Neutrophil (primary cell): ENCODE measurements around the gene XK.

ENCODE experiments used
- H3K27ac ChIP-seq: fragments of 200-600 bp; sonication (generic); 2 replicates; pipeline ENCODE4 v1.5.1; 2016; ENCODE audit warnings: mild to moderate bottlenecking, moderate library complexity
- H3K27me3 ChIP-seq: fragments of 200-600 bp; sonication (generic); 2 replicates; pipeline ENCODE4 v1.6.0; 2016; ENCODE audit warnings: mild to moderate bottlenecking
- H3K36me3 ChIP-seq: fragments of 200-600 bp; sonication (generic); 2 replicates; pipeline ENCODE4 v1.5.1; 2017
- H3K4me1 ChIP-seq, 2 experiments: fragments of 200-600 bp in 1 of 2; sonication (generic) in 1 of 2; 1 replicate in 1 of 2; 2 replicates in 1 of 2; pipeline versions ENCODE4 v1.5.1 to v1.6.1; 2013 to 2016; ENCODE audit warnings: low read depth in 1 of 2, low read length in 1 of 2, mild to moderate bottlenecking in 1 of 2, moderate library complexity in 1 of 2; ENCODE audit not compliant: control insufficient read depth in 1 of 2, insufficient read depth in 1 of 2
- H3K4me3 ChIP-seq, 2 experiments: fragments of 200-600 bp in 1 of 2; sonication (generic) in 1 of 2; 1 replicate in 1 of 2; 2 replicates in 1 of 2; pipeline ENCODE4 v1.5.1; 2013 to 2016; ENCODE audit warnings: low read depth in 1 of 2, low read length in 1 of 2, mild to moderate bottlenecking in 1 of 2, moderate library complexity in 1 of 2
- H3K9me3 ChIP-seq: fragments of 200-600 bp; sonication (generic); 2 replicates; pipeline ENCODE4 v1.5.1; 2016
- CTCF ChIP-seq: fragments of 200-600 bp; sonication (generic); IDR thresholded peaks from 2 replicates; pipeline ENCODE4 v1.5.1; 2016; ENCODE audit warnings: antibody characterized with exemption

Gene XK

GRCh38 chrX:37697169-37697760 lies 11.7 kb downstream of the XK start:
- TF ChIP-seq CTCF, result no peak
- Histone ChIP-seq H3K36me3 (no peaks in the 10 kb centered on the region), H3K27me3 (no peaks in the 10 kb centered on the region), H3K4me1 (no peaks in the 10 kb centered on the region), H3K27ac (no peak overlapping the region), H3K9me3 (no peaks in the 10 kb centered on the region), H3K4me3 (no peak overlapping the region)

GRCh38 chrX:37701588-37701987 lies 16.0 kb downstream of the XK start:
- TF ChIP-seq CTCF, result no peak
- Histone ChIP-seq H3K27ac (no peak overlapping the region), H3K4me1 (no peaks in the 10 kb centered on the region), H3K4me3 (no peak overlapping the region), H3K9me3 (no peaks in the 10 kb centered on the region), H3K27me3 (no peaks in the 10 kb centered on the region), H3K36me3 (no peaks in the 10 kb centered on the region)

GRCh38 chrX:37711991-37712390 lies 26.4 kb downstream of the XK start:
- Histone ChIP-seq H3K36me3 (no peaks in the 10 kb centered on the region), H3K4me3 (no peak overlapping the region), H3K9me3 (no peaks in the 10 kb centered on the region), H3K4me1 (no peaks in the 10 kb centered on the region), H3K27me3 (no peaks in the 10 kb centered on the region), H3K27ac (no peak overlapping the region)
- no peak for TF ChIP-seq CTCF

- H3K4me1 ChIP-seq, result no peaks in the 10 kb centered on the region
- H3K27ac ChIP-seq, result no peak overlapping the region
- no peaks in the 10 kb centered on the region for H3K9me3 ChIP-seq
- no peaks in the 10 kb centered on the region for H3K27me3 ChIP-seq
- no peak overlapping the region for H3K4me3 ChIP-seq
- no peaks in the 10 kb centered on the region for H3K36me3 ChIP-seq
- TF ChIP-seq CTCF, result no peak
Observed at GRCh38 chrX:37712458-37712857, 26.9 kb downstream of the XK start.

GRCh38 chrX:37714479-37714878 lies 28.9 kb downstream of the XK start:
- H3K27ac ChIP-seq, result no peak overlapping the region
- no peaks in the 10 kb centered on the region for H3K36me3 ChIP-seq
- no peak for TF ChIP-seq CTCF
- H3K4me1 ChIP-seq, result no peaks in the 10 kb centered on the region
- no peaks in the 10 kb centered on the region for H3K9me3 ChIP-seq
- no peaks in the 10 kb centered on the region for H3K27me3 ChIP-seq
- H3K4me3 ChIP-seq, result no peak overlapping the region

GRCh38 chrX:37716602-37717001 lies 31.0 kb downstream of the XK start:
- no peak for TF ChIP-seq CTCF
- no peaks in the 10 kb centered on the region for H3K4me1 ChIP-seq
- H3K4me3 ChIP-seq, result no peak overlapping the region
- H3K36me3 ChIP-seq, result no peaks in the 10 kb centered on the region
- no peak overlapping the region for H3K27ac ChIP-seq
- no peaks in the 10 kb centered on the region for H3K27me3 ChIP-seq
- no peaks in the 10 kb centered on the region for H3K9me3 ChIP-seq
